ENCODE data around the gene EML1.

The EML1 gene

DNA sequence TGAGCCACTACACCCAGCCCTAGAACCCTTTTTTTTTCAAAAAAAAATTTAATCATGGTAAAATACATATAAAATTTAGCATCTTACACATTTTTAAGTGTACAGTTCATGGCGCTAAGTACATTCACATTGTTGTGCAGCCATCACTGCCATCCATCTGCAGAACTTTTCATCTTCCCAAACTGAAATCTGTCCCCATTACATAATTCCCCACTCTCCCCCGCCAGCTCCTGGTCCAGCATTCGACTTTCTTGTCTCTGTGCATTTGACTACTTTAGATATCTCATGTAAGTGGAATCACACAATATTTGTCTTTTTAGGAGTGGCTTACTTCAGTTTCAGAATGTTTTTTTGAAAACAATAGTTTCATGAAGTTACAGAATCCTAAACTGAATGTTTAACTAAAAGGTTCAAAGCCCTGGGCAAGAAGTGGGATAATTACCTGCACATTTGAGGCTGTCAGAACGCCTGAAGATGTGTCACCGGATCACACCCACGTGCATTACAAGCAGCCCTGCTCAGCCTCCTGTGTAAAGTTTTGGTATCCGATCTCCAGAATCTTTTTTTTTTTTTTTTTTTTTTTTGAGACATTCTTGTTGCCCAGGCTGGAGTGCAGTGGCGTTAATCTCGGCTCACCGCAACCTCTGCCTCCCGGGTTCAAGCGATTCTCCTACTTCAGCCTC lies 12.7 kb downstream of the EML1 start:
- no peak for DNase-seq (ENCODE audit: low spot score)

GRCh38 chr14:99806836-99807235 lies 13.6 kb downstream of the EML1 start:
- DNase-seq (ENCODE audit: low spot score), result no peak

GRCh38 chr14:99807413-99808153 lies 14.4 kb downstream of the EML1 start:
- DNase-seq (ENCODE audit: low spot score), result no peak

- DNase-seq (ENCODE audit: low spot score), result no peak
These were observed 14.9 kb downstream of the EML1 start for GRCh38 chr14:99808154-99808505.

GRCh38 chr14:99808515-99808914 lies 15.3 kb downstream of the EML1 start:
- DNase-seq (ENCODE audit: low spot score), result no peak

GRCh38 chr14:99809360-99809759 lies 16.1 kb downstream of the EML1 start:
- DNase-seq (ENCODE audit: low spot score), result no peak

- DNase-seq (ENCODE audit: low spot score), result no peak
These were observed 16.8 kb downstream of the EML1 start for GRCh38 chr14:99809859-99810558.

GRCh38 chr14:99810559-99810874 lies 17.3 kb downstream of the EML1 start:
- no peak for DNase-seq (ENCODE audit: low spot score)

DNA sequence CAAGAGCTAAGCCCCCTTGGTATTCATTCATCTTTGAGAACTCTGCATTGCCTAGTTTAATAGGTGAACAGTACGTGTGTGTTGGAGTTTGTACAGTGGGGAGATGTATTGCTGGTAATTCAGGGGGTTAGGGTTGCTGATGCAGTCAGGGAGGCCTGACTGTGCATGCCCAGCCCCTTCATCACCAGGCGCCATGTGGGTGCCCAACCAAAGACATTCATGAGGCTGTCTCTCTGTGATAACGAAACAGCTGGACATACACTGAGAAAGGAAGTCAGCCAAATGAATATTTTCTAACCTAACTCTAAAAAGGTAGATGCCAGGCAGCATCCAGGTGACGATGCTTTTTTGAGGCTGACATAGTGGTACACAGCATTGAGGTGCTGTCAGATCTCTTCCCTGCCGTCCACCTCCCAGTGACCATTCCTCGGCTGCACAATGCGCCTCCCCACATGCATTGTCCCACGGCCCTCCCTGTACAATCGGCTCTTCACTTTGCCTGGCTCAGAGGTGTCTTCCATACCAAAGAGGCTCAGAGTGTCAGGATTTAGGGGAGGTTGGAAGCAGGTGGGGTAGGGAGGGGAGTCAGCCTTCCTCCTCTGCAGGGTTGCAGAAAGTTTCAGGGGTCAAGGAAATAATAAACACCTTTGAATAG lies 19.0 kb downstream of the EML1 start:
- no peak for DNase-seq (ENCODE audit: low spot score)

DNA sequence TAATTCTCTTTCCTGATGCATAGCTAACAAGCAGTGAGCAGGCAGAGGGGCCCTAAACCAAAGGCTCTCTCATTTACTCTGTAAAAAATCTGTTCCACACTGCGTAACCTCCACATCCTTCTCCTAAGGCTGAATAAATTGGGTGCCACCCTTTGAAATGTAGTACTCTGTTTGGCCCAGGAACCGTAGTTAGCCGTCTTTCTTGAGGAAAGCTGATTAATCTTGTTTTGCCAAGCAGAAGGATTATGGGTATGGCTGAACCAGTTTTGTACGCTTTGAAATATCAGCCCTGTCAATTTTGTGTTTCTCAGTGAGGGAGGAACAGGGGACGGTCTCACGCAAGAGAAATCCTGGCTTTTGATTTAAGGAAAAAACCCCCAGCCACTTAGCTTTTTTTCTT lies 19.7 kb downstream of the EML1 start:
- no peak for DNase-seq (ENCODE audit: low spot score)

- DNase-seq (ENCODE audit: low spot score), result no peak
These were observed 22.5 kb downstream of the EML1 start for GRCh38 chr14:99815696-99816095.

DNA sequence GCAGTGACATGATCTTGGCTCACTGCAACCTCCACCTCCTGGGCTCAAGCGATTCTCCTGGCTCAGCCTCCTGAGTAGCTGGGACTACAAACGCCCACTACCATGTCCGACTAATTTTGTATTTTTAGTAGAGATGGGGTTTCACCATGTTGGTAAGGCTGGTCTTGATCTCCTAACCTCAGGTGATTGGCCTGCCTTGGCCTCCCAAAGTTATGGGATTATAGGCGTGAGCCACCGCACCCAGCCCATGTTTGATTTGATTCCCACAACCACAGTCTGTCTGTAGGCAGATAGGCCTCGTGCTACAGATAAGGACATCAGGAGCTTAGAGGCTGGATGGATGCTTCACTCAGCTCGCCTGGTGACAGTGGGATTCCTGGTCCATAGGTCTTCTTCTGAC lies 23.0 kb downstream of the EML1 start:
- no peak for DNase-seq (ENCODE audit: low spot score)

DNA sequence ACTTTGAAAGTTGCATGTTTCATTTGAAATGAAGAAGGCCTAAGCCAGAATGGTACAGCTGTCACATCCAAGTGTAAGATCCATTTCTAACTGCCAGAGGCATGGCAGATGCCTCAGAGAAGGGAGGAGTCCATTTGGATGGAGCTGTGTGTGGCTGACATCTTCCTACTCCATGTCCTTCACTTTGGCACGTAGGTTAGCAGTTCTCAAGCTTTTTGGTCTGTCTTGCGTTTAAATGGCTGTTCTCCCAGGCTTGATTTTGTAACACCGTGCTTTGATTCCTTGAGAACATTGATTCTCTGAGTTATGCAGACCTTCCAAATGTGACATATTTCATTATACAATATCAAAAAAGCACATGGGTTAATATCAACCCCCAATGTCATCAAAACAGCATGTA lies 23.4 kb downstream of the EML1 start:
- DNase-seq (ENCODE audit: low spot score), result no peak

GRCh38 chr14:99817331-99817730 lies 24.1 kb downstream of the EML1 start:
- no peak for DNase-seq (ENCODE audit: low spot score)

DNA sequence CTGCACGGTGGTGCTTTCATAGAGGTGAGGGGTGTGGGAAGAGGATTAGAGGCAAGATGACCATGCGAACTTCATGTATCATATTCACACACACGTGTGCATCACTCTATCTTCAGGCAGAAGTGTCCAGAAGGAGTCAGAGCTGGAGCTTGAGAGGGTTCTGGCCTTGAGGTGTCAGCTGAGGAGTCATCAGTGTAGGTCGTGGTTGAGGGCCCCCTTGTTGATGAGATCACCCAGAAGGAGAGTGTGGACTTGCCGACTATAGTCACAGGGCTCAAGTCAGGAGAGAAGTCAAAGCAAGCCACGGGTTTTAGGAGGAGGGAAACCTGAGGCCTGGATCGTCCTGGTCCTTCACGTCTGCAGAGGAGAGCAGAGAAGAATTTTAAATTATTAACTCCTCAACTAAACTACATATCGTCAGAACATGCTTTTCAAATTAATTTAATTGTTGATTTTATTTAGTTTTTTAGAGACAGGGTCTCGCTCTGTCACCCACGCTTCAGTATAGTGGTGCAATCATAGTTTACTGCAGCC lies 25.4 kb downstream of the EML1 start:
- no peak for DNase-seq (ENCODE audit: low spot score)

DNA sequence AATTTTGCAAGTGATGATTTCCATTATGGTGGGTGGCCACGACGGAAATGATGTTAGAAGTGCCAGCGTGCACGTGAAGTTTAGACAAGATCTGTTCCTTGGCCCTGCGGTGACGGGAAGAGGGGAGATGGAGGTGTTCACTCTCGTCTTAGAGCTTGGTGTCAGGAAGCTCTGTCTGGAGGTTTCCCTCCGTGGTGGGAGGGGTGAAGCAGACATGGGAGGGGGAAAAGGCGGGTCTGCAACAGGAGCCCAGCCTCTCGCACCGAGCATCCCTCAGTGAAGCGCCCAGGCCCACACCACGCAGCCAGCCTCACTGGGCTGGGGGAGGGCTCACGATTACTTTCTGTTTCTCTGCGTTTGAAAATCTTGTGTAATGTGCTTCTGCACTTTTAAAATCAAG lies 26.3 kb downstream of the EML1 start:
- no peak for DNase-seq (ENCODE audit: low spot score)

DNA sequence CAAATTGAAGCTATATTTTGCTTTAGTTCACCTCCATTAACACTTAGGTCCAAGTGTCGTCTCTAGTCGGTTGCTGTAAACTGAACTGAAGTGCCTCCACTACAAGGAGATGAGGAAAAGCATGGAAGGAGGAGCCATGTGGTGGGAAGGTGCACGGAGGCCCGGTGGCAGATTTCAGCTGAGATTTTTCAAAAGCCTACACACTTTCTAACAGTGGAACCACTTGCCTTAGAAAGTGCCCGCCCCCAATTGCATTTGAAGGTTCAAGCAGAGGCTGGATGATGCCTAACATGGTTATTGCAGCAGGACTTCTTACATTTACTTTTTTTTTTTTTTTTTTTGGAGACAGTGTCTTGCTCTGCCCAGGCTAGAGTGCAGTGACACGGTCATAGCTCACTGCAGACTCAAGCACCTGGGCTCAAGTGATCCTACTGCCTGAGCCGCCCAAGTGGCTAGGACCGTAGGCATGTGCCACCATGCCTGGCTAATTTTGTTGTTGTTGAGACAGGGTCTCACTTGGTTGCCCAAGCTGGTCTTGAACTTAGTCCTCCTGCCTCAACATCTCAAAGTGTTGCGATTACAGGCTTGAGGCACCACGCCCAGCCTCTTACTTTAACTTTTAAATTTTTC lies 27.6 kb downstream of the EML1 start:
- no peak for DNase-seq (ENCODE audit: low spot score)

DNA sequence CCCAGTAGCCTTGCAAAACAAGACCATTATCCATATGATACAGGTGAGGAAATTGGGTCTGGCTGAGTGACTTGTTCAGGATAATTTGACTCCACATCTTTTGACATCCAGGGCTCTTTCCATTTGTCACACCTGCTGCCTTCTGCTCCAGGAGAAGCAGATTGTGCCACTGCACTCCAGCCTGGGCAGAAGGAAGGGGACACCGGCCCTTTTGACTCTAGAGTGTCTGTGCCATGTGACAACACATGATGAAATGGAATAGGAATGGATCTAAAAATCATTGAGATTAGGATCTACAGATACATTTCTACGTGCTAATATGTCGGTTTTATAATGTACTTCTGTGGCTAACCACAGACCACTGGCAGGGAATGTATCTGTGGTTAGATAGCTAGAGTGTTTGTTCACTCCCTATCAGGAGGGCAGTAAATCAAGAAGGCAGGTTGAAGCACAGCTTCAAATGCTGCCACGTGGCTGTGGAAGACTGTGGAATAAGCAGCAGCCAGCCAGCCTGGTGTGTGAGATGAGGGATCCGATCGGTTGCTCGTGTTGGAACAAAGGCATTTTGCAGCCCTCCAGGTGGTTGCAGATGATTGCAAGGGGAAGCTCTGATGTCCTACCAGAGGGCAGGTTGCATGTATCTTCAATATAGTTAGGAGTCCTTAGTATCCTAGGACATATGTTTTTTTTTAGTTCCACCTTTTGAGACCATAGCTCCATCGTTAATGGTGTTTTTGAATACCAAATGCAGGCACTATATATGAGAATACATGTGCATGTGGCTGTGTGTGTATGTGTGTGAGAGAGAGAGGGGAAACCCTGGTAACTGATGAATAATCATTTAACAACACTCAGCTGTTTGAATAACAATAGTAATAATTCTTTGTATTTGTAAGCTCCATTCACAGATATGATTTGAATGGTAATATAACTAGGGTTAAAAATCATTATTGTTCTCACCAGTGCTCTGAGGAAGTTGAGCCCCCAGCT lies 28.6 kb downstream of the EML1 start:
- DNase-seq (ENCODE audit: low spot score), result no peak

GRCh38 chr14:99822800-99823455 lies 29.7 kb downstream of the EML1 start:
- DNase-seq (ENCODE audit: low spot score), result no peak

- DNase-seq (ENCODE audit: low spot score), result no peak
These were observed 31.6 kb downstream of the EML1 start for GRCh38 chr14:99824776-99825175.

All from left forelimb (tissue), 1 donor.